GM19025 (cell line): ENCODE measurements around the gene TOX2.

ENCODE experiments used
- ATAC-seq: cut with Tn5 transposase; IDR thresholded peaks from one replicate; pipeline ENCODE4 v1.9.1; 2021; ENCODE audit warnings: mild to moderate bottlenecking, low read depth, moderate library complexity; ENCODE audit not compliant: unreplicated experiment

TOX2 gene

GRCh38 chr20:44014807-44015732 is 100.4 kb downstream of the TOX2 start:
- ATAC-seq = no peak

DNA sequence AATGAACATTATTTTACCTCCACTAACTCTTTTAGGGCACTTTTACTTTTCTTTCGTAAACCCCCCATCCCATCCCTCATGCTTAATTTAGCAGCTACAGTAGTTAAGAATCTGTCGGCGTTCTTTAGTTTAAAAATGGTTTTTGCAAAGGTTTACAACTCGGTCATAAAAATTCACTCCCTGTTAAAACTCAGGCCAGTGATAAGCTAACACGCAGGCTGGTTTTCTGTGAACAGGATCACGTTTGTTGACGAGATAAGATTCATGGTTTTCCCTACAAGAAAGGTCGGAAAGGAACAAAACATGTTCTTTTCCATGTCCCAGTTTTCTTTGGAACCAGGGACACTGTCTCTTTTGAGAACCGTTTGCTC is 101.1 kb downstream of the TOX2 start:
- no peak for ATAC-seq

DNA sequence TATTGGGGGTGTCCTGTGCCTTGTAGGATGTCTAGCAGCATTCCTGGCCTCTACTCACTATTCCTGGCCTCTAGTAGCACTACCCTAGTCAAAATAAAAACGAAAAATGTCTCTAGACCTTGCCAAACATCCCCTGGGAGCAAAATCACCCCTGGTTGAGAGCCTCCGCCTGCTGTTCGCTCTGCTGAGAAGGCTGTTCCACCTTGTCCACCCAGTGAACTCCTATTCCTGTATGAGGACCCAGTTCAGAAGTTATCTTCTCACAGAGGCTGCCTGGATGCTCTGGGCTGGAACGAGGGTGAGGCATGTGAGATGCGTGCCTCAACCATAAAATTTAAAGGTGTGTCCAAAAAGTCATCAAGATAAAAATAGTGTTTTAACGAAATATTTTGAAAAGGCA is 101.9 kb downstream of the TOX2 start:
- ATAC-seq = no peak

DNA sequence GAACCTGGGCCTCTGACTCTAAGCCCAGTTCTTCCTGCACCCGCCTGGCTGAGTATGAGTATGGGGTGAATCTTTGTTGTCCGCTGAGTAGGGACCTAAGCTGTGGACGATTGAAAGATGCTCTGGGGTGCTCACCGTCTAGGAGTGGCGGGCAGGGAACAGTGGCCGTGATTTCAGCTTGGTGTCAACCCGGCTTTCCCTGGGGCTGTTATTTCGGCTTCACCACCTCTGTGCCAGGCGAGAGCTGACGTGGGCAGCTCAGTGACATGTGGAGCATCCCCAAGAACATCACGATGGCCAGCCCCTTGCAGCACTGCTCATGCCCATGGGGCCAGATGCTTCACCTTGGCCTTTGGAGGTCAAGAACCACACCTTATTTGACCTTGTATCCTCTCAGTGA is 102.6 kb downstream of the TOX2 start:
- ATAC-seq = no peak

- no peak for ATAC-seq
Observed at GRCh38 chr20:44017905-44018258, 103.2 kb downstream of the TOX2 start.

DNA sequence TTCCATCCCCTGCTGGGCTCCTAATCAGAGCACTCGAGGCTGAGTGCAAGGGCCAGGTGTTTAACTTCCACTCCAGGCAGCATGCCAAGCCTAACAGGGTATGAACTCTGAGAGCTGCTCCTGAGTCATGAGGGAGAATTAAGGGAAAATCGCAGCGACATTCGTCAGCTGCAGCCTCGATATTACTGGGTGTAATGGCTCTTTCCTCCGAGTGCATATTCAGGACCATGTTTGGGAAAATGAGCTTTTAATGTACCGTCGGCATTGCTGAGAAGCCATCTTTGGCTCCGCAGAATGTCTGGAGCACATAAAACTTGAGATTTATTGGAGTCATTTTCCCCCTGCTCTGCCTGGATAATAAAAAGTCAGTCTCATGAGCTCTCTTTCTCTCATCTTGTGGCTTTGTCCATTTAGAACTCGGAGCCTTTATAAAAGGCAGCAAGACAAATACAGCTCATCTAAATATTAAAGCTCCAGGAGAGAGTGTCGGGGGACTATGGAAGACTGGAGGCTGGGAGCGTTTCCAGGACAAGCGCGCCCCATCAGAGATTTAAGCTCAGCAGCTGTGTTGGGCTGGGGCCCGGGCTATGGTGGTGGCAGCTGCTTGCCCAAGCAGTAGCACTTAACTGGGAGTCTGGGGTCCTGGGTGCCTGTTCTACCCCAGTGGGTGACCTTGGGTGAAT is 103.7 kb downstream of the TOX2 start:
- ATAC-seq = no peak

DNA sequence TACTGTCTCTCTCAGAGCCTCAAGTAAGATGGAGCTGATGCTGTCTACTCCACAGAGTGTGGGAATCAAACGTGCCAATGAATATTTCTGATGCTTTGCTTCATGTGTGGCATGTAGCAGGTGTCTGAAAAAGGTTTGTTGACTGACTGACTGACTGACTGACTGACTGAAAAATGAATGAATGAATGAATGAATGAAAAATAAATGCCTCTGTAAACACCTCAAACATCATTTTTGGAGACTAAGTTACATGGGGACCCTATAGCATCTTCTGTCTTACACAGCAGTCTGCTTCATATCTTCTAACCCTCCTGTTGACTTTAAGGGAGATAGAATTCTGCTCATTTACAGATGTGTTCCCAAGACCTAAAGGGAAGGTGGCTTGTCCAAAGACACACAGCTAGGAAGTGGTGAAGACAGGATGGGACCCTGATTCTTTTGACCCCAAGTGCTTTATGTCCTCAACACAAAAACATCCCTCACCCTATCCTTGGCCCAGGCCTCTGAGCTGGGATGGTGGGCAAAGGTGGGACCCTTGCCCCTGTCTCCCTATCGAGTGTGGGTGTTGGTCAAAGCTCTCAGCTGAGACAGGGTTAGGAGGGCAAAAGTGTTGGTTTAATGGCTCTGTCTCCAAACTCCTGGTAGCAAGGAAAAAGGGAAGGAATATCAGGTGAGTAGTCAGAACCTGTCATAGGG is 104.4 kb downstream of the TOX2 start:
- ATAC-seq = no peak

DNA sequence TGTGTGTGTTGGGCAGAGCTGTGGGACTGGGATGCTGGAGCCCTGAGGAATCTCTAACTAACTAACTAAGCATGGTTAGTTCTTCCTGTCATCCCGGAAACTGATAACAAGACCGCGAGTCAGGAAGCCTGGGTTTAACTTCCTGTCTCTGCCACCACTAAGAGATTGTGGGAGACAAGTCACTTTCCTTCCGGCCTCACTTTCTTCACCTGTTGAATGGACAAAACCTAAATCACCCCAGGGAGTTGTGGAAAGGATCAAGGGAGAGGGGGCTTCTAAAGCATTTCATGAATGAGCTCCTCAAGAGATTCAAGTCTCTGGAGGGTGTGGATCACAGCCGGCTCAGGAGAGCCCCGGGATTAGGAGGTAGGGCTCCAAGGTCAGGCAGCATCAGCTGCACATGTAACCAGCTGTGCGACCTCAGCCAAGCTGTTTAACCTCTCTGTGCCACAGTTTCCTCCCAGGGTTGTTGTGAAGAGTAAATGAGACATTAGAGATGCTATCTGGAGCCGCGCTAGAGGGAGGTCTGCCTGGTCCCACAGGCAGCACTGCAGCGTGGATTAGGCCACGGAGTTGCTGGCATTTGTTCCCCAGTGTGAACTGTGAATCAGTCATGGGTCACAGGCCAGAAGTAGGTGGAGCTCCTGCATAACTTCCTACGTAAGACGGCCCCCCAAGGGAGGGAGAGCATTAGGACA is 105.1 kb downstream of the TOX2 start:
- ATAC-seq = no peak

GRCh38 chr20:44020406-44021148 is 105.9 kb downstream of the TOX2 start:
- ATAC-seq = no peak

GRCh38 chr20:44021186-44021585 is 106.5 kb downstream of the TOX2 start:
- ATAC-seq = no peak

DNA sequence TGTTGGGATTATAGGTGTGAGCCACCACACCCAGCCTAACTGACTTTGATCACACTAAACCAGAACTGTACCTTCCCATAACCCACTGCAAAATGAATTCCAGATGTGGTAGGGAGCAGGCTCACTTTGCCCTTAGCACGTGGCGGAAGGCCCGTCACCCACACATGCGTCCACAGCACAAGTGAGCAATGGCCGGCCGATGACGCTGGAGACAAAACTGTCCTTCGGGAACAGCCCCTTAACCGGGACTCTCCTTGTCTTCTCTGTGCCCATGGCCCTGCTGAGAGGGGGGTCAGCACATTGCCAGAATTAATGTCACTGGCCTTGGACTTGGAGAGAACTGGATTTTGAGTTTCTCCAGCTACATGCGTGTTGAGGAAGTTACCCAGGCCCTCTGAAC is 107.2 kb downstream of the TOX2 start:
- no peak for ATAC-seq

GRCh38 chr20:44022464-44022863 is 107.8 kb downstream of the TOX2 start:
- ATAC-seq = no peak

GRCh38 chr20:44023515-44024371 is 109.1 kb downstream of the TOX2 start:
- ATAC-seq = no peak

DNA sequence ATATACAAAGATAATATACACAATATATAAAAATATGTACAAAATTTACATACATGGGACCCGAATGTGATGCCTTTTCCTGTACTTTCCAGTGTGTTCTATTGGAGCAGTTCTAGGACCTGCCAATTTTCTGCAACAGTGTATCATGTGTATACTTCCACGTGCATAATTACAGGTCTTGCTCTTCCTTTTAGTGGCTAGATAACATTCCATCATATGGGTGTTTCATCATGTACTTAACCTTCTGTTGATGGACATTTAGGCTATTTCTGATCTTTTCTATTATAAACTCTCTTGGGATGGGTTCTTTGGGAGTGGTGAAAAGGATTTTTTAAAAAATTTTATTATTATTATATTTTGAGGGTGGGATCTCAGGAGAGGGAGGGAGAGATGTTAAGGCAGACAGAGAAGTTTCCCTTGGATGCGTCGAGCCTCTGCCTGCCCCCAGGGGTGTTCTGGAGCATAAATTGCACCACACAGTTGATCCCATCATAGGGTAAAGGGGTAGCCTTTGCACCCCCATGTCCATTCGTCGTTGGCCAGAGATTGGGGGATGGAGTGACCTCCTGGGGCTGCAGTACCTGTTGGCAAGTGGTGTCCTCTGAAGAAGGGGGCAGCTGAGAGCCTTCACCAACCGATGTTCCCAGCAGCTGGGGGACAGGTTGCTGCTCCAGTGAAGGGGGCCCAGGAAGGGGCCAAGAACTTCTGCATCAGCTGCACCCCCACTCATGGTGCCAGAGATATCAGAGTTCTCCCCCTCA is 110.3 kb downstream of the TOX2 start:
- no peak for ATAC-seq

DNA sequence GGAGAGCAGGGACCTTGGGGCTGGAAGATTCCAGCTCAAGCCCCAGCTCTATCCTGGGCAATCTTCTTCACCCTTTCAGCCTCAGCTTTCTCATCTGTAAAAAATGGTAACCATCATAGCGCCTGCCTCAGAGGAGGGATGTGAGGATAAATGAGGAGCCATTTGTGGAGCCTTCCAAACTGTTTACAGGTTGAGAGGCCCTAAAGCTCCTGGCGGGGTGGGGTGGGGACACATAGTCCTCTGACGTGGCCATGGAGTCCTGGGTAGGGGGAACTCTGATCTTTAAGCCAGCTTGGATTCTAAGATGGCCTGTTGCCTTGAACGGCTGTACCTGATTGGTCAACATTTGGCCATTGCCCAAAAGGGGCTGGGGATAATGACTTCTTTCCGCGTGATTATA is 111.1 kb downstream of the TOX2 start:
- ATAC-seq = no peak

DNA sequence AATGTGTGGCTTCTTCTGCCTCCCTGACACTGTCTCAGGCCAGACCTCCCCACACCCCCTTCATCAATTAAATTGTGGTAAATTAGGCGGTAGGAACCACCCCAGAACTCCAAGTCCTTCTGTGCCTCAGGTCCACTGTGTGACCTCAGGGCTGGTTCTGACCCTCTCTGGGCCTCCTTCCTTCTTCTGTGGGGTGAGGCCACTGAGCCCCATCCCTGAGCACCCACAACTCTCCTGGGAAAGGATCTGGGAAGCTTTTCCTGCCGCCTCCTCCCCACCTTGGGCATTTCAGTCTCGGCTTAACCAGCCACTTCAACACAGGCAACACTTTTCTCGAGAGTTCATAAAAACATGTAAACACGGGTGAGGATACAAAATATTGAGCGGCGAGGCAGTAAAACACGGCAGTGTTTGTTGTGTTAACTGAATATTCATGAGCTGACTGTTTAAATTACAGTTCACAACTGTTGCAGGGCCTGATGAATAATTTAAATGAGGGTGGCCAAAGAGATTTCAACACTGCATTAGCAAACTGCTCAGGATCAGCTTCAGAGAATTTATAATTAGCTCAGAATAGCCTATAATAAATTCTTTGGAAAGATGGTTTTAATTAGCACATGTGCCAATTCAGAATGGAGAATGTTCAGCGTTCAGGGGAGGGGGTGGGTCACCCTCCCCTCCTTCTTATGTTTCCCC is 112.1 kb downstream of the TOX2 start:
- no peak for ATAC-seq

DNA sequence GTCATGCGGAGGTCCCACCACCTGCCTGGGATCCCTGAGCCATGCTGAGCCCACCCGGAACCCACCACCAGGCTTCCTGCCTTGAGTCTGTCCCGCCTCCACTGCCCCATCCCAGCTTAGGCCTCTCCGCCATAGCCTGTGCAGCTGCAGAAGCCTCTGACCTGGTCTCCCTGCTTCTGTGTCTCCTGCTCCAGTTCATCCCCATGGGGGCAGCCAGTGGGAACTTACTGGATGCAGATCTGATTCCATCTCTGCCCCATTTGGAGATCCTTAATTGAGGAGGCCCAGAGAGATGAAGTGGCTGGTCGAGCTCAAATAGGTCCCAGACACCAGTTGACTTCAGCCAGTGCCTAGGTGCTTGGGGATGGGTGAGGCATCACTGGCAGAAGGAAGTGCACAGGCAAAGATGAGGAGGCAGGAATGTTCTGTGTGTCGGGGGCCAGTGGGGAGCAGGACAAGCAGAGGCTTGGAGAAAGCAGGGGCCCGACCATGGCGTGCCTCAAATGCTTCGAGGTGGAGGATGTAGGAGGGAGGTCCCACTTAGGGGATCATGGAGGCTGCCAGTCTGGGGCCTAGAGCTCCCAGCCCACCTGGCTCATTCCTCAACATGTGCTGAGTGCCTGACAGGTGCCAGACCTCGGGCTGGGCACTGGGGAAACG is 112.8 kb downstream of the TOX2 start:
- ATAC-seq = no peak
